GM18520 (cell line): ENCODE data around the gene CHST7.

ENCODE experiments used
- ATAC-seq: cut with Tn5 transposase; IDR thresholded peaks from one replicate; pipeline ENCODE4 v1.9.1; 2021; ENCODE audit not compliant: unreplicated experiment

The CHST7 gene

GRCh38 chrX:46573892-46574773 lies 568 bp downstream of the CHST7 start:
- ATAC-seq, result no peak

- no peak for ATAC-seq
Observed at GRCh38 chrX:46574774-46575381, 1.3 kb downstream of the CHST7 start.

GRCh38 chrX:46575586-46575985 lies 2.0 kb downstream of the CHST7 start:
- ATAC-seq, result no peak

GRCh38 chrX:46575991-46576392 lies 2.4 kb downstream of the CHST7 start:
- ATAC-seq, result no peak

- ATAC-seq, result no peak
Observed at GRCh38 chrX:46576458-46576857, 2.9 kb downstream of the CHST7 start.

- no peak for ATAC-seq
Observed at GRCh38 chrX:46577221-46578005, 3.8 kb downstream of the CHST7 start.

- no peak for ATAC-seq
Observed at GRCh38 chrX:46579250-46579649, 5.7 kb downstream of the CHST7 start.

- ATAC-seq, result no peak
Observed at GRCh38 chrX:46580613-46581012, 7.0 kb downstream of the CHST7 start.

GRCh38 chrX:46582325-46582724 lies 8.8 kb downstream of the CHST7 start:
- no peak for ATAC-seq

- no peak for ATAC-seq
Observed at GRCh38 chrX:46582966-46583365, 9.4 kb downstream of the CHST7 start.

GRCh38 chrX:46584736-46585135 lies 11.2 kb downstream of the CHST7 start:
- ATAC-seq, result no peak

GRCh38 chrX:46587158-46587557 lies 13.6 kb downstream of the CHST7 start:
- peak; percentile 58 for ATAC-seq

- ATAC-seq, result no peak
Observed at GRCh38 chrX:46587753-46588171, 14.2 kb downstream of the CHST7 start.

- no peak for ATAC-seq
Observed at GRCh38 chrX:46588263-46588662, 14.7 kb downstream of the CHST7 start.

GRCh38 chrX:46589977-46590723 lies 16.6 kb downstream of the CHST7 start:
- ATAC-seq, result no peak

- ATAC-seq, result no peak
Observed at GRCh38 chrX:46595084-46595483, 21.5 kb downstream of the CHST7 start.

GRCh38 chrX:46597208-46597607 lies 23.6 kb downstream of the CHST7 start:
- ATAC-seq, result no peak

- ATAC-seq, result no peak
Observed at GRCh38 chrX:46597771-46598170, 24.2 kb downstream of the CHST7 start.

GRCh38 chrX:46599051-46599560 lies 25.5 kb downstream of the CHST7 start:
- ATAC-seq, result no peak

GRCh38 chrX:46601283-46601682 lies 27.7 kb downstream of the CHST7 start:
- ATAC-seq, result no peak
